ENCODE data around the gene C4BPB. TPM values are rescaled to one million over a fixed set of nuclear protein-coding genes. Genes with fewer than 3 reads are reported as not detected.

C4BPB gene
- total RNA-seq, 1 experiment from 2014 or later, result not detected

DNA sequence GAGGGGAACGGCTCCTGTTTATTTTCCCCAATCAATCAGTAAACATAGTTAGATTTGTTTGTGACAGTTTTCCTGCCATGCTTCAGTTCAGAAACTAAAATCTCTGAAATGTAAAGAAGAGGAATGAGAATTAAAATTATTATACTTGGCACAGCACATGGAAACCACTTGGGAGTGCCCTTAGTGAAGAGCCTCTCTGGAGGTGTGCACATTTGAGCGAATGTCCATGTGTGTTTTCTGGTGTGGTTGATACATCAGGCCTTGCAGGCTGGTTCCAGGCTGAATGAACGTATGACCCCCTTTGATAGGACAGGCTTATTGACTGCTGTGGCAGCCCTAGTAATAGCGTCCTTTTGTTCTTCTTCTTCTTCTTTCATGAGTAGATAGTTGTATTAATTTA is 42.5 kb downstream of the C4BPB start:
- no peak overlapping the region for H2BK120ac ChIP-seq (ENCODE audit: low read depth, low read length, poor library complexity, severe bottlenecking)
- H3K4ac ChIP-seq (ENCODE audit: low read depth, low read length), result no peak overlapping the region
- WGBS (ENCODE audit: extremely low coverage, insufficient read length, low lambda C conversion rate), result no CpG with 5 or more reads among the region's 4 CpGs
- H4K91ac ChIP-seq (ENCODE audit: insufficient read length, low read depth, low read length), result no peak overlapping the region
- no peaks in the 10 kb centered on the region for H4K20me1 ChIP-seq (ENCODE audit: control insufficient read depth, insufficient read depth, insufficient read length)
- no peaks in the 10 kb centered on the region for H3K23me2 ChIP-seq (ENCODE audit: insufficient read length, low read depth, low read length, poor library complexity, severe bottlenecking)
- no peak overlapping the region for H3T11ph ChIP-seq (ENCODE audit: low read length)
- H3K9ac ChIP-seq (ENCODE audit: extremely low read depth, insufficient read length, low read length), result no peak overlapping the region
- no peaks in the 10 kb centered on the region for H3K79me2 ChIP-seq (ENCODE audit: insufficient read depth, low read length)
- no peak for DNase-seq
- Mint-ChIP-seq H3K27me3 (ENCODE audit: low read depth) (no peaks in the 10 kb centered on the region), H3K36me3 (ENCODE audit: insufficient read depth in 1 of 3, low read depth in 3 of 3) (peaks cover 0 to 14% (median 0%) of the 10 kb centered on the region in 3 experiments; a peak in 3 of 7 replicates), H3K9me3 (peaks cover 9 to 11% of the 10 kb centered on the region in 2 experiments), H3K4me1 (peaks cover 5% of the 10 kb centered on the region in 2 experiments; a peak in 3 of 4 replicates), H3K4me3 (no peak overlapping the region), H3K27ac (no peak overlapping the region)
- no peak overlapping the region for H2BK12ac ChIP-seq (ENCODE audit: insufficient read length, low read depth, low read length)
- H4K5ac ChIP-seq (ENCODE audit: insufficient read length, low read depth, low read length), result no peak overlapping the region
- H3K14ac ChIP-seq (ENCODE audit: insufficient read depth, low read length), result no peak overlapping the region
- no peak overlapping the region for H4K8ac ChIP-seq (replicated peaks; ENCODE audit: insufficient read length, low read depth, low read length)
- no peaks in the 10 kb centered on the region for H3K27me3 ChIP-seq (ENCODE audit: insufficient read depth, low read length)
- no peaks in the 10 kb centered on the region for H3K79me1 ChIP-seq (ENCODE audit: insufficient read depth, low read depth, low read length, poor library complexity, severe bottlenecking)
- H2BK5ac ChIP-seq (ENCODE audit: insufficient read length, low read length), result no peak overlapping the region
- H2AK5ac ChIP-seq (ENCODE audit: insufficient read length, low read length), result no peak overlapping the region
- no peak overlapping the region for H3K18ac ChIP-seq (ENCODE audit: insufficient read length, low read depth, low read length)
- H3K23ac ChIP-seq (ENCODE audit: insufficient read length, low read depth, low read length), result no peak overlapping the region
- TF ChIP-seq, protein P1, sequence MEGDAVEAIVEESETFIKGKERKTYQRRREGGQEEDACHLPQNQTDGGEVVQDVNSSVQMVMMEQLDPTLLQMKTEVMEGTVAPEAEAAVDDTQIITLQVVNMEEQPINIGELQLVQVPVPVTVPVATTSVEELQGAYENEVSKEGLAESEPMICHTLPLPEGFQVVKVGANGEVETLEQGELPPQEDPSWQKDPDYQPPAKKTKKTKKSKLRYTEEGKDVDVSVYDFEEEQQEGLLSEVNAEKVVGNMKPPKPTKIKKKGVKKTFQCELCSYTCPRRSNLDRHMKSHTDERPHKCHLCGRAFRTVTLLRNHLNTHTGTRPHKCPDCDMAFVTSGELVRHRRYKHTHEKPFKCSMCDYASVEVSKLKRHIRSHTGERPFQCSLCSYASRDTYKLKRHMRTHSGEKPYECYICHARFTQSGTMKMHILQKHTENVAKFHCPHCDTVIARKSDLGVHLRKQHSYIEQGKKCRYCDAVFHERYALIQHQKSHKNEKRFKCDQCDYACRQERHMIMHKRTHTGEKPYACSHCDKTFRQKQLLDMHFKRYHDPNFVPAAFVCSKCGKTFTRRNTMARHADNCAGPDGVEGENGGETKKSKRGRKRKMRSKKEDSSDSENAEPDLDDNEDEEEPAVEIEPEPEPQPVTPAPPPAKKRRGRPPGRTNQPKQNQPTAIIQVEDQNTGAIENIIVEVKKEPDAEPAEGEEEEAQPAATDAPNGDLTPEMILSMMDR (conservative IDR thresholded peaks at IDR 0.05), result no peak
- no peak overlapping the region for H3K4me2 ChIP-seq (ENCODE audit: insufficient read depth, insufficient read length, low read length)
- no peak overlapping the region for H2AFZ ChIP-seq (ENCODE audit: low read length)
- no peak overlapping the region for H2BK15ac ChIP-seq (ENCODE audit: low read depth, low read length)
- H3K9me3 ChIP-seq (ENCODE audit: control insufficient read depth, low read depth, low read length), result no peaks in the 10 kb centered on the region
- H3K27ac ChIP-seq (ENCODE audit: insufficient read length, low read depth, low read length), result no peak overlapping the region
- no peak overlapping the region for H2BK20ac ChIP-seq (ENCODE audit: low read depth, low read length, poor library complexity, severe bottlenecking)
- H3K56ac ChIP-seq (ENCODE audit: insufficient read length, low read depth, low read length), result no peak overlapping the region
- no peaks in the 10 kb centered on the region for H3K4me1 ChIP-seq (ENCODE audit: insufficient read depth, low read length)
